ENCODE results near the gene C2orf92.

Gene C2orf92

GRCh38 chr2:97718942-97719341 lies 49.4 kb downstream of the C2orf92 start:
- no peaks in the 10 kb centered on the region for H3K79me2 ChIP-seq (ENCODE audit: control insufficient read depth, low read length)
- H3K4me3 ChIP-seq (ENCODE audit: low read length), result peak overlapping the region; percentile 50
- H3K4me1 ChIP-seq (ENCODE audit: control insufficient read depth, low read length), result peaks cover 15% of the 10 kb centered on the region
- peak overlapping the region; percentile 72 for H3K4me2 ChIP-seq (ENCODE audit: low read length)
- H3F3A ChIP-seq (ENCODE audit: control insufficient read depth, insufficient read depth), result no peaks in the 10 kb centered on the region
- no peaks in the 10 kb centered on the region for H3K27me3 ChIP-seq (ENCODE audit: control insufficient read depth, low read length)
- H3K27ac ChIP-seq (ENCODE audit: low read depth, low read length), result peak overlapping the region; percentile 3
- no peaks in the 10 kb centered on the region for H4K20me1 ChIP-seq (ENCODE audit: control insufficient read depth, insufficient read depth, low read depth, low read length)
- no peaks in the 10 kb centered on the region for H3K9me3 ChIP-seq (ENCODE audit: control insufficient read depth, insufficient read depth, low read length)
- TF ChIP-seq CTCF (IDR thresholded peaks at IDR 0.05; ENCODE audit: low read depth, low read length, poor library complexity, severe bottlenecking) (no peak), EZH2phosphoT487 (IDR thresholded peaks at IDR 0.05; ENCODE audit: borderline replicate concordance, low read length) (no peak)
- no peaks in the 10 kb centered on the region for H3K36me3 ChIP-seq (ENCODE audit: control insufficient read depth, low read length)
- no peaks in the 10 kb centered on the region for H3K9me2 ChIP-seq (replicated peaks; ENCODE audit: control insufficient read depth, low read length)

GRCh38 chr2:97719362-97720155 lies 50.0 kb downstream of the C2orf92 start:
- TF ChIP-seq CTCF (IDR thresholded peaks at IDR 0.05; ENCODE audit: low read depth, low read length, poor library complexity, severe bottlenecking) (no peak), EZH2phosphoT487 (IDR thresholded peaks at IDR 0.05; ENCODE audit: borderline replicate concordance, low read length) (no peak)
- no peaks in the 10 kb centered on the region for H3K36me3 ChIP-seq (ENCODE audit: control insufficient read depth, low read length)
- no peaks in the 10 kb centered on the region for H3K27me3 ChIP-seq (ENCODE audit: control insufficient read depth, low read length)
- H3K9me2 ChIP-seq (replicated peaks; ENCODE audit: control insufficient read depth, low read length), result no peaks in the 10 kb centered on the region
- H3K27ac ChIP-seq (ENCODE audit: low read depth, low read length), result no peak overlapping the region
- H4K20me1 ChIP-seq (ENCODE audit: control insufficient read depth, insufficient read depth, low read depth, low read length), result no peaks in the 10 kb centered on the region
- H3K4me2 ChIP-seq (ENCODE audit: low read length), result peak overlapping the region; percentile 72
- no peaks in the 10 kb centered on the region for H3K9me3 ChIP-seq (ENCODE audit: control insufficient read depth, insufficient read depth, low read length)
- no peaks in the 10 kb centered on the region for H3K79me2 ChIP-seq (ENCODE audit: control insufficient read depth, low read length)
- peak overlapping the region; percentile 50 for H3K4me3 ChIP-seq (ENCODE audit: low read length)
- H3K4me1 ChIP-seq (ENCODE audit: control insufficient read depth, low read length), result peaks cover 15% of the 10 kb centered on the region
- H3F3A ChIP-seq (ENCODE audit: control insufficient read depth, insufficient read depth), result no peaks in the 10 kb centered on the region

GRCh38 chr2:97720746-97721145 lies 51.2 kb downstream of the C2orf92 start:
- H4K20me1 ChIP-seq (ENCODE audit: control insufficient read depth, insufficient read depth, low read depth, low read length), result no peaks in the 10 kb centered on the region
- no peaks in the 10 kb centered on the region for H3K36me3 ChIP-seq (ENCODE audit: control insufficient read depth, low read length)
- H3K9me2 ChIP-seq (replicated peaks; ENCODE audit: control insufficient read depth, low read length), result no peaks in the 10 kb centered on the region
- no peaks in the 10 kb centered on the region for H3K9me3 ChIP-seq (ENCODE audit: control insufficient read depth, insufficient read depth, low read length)
- no peaks in the 10 kb centered on the region for H3F3A ChIP-seq (ENCODE audit: control insufficient read depth, insufficient read depth)
- H3K4me3 ChIP-seq (ENCODE audit: low read length), result no peak overlapping the region
- H3K4me1 ChIP-seq (ENCODE audit: control insufficient read depth, low read length), result peaks cover 15% of the 10 kb centered on the region
- TF ChIP-seq CTCF (IDR thresholded peaks at IDR 0.05; ENCODE audit: low read depth, low read length, poor library complexity, severe bottlenecking), result no peak
- no peaks in the 10 kb centered on the region for H3K79me2 ChIP-seq (ENCODE audit: control insufficient read depth, low read length)
- H3K4me2 ChIP-seq (ENCODE audit: low read length), result no peak overlapping the region
- H3K27ac ChIP-seq (ENCODE audit: low read depth, low read length), result no peak overlapping the region
- no peaks in the 10 kb centered on the region for H3K27me3 ChIP-seq (ENCODE audit: control insufficient read depth, low read length)
